COR-L47 (cell line): ENCODE results near the gene S100A5.

ENCODE experiments used
- DNase-seq: peaks from one replicate; lab custom pipeline; 2025; lab: John Stamatoyannopoulos, UW

Gene S100A5

GRCh38 chr1:153507926-153508583, 32.7 kb downstream of the S100A5 start:
- DNase-seq = no peak

- DNase-seq = no peak
Observed at GRCh38 chr1:153506831-153507413, 33.8 kb downstream of the S100A5 start.

GRCh38 chr1:153506386-153506785, 34.3 kb downstream of the S100A5 start:
- DNase-seq = no peak

- no peak for DNase-seq
Observed at GRCh38 chr1:153505576-153505975, 35.2 kb downstream of the S100A5 start.

GRCh38 chr1:153503766-153504165, 37.0 kb downstream of the S100A5 start:
- no peak for DNase-seq

GRCh38 chr1:153498746-153499145, 42.0 kb downstream of the S100A5 start:
- DNase-seq = no peak

- DNase-seq = no peak
Observed at GRCh38 chr1:153495536-153495935, 45.2 kb downstream of the S100A5 start.

- peak; percentile 80 for DNase-seq
Observed at GRCh38 chr1:153494976-153495535, 45.7 kb downstream of the S100A5 start.

GRCh38 chr1:153493343-153493960, 47.3 kb downstream of the S100A5 start:
- no peak for DNase-seq

- DNase-seq = peak; percentile 57
Observed at GRCh38 chr1:153490272-153491051, 50.3 kb downstream of the S100A5 start.

- DNase-seq = no peak
Observed at GRCh38 chr1:153488731-153489130, 52.0 kb downstream of the S100A5 start.

- DNase-seq = no peak
Observed at GRCh38 chr1:153487707-153488106, 53.0 kb downstream of the S100A5 start.
